GM18507 (cell line): ENCODE results near the gene VAV1.
A peak's percentile ranks its signal among the peaks of the same experiment; 100 is the strongest.
"Not testable (repeated sequence)": the region's sequence is repeated elsewhere in the genome, so short reads cannot be mapped to it uniquely, and the experiment has no call there.

ENCODE experiments used
- DNase-seq: peaks from one replicate; pipeline ENCODE4 v3.0.0; 2011; ENCODE audit warnings: low read depth; ENCODE audit not compliant: insufficient read length; ENCODE audit errors: extremely low spot score
- FAIRE-seq: peaks from 2 replicates; lab custom pipeline; 2011; peaks lifted over from hg19 to GRCh38; lab: Jason Lieb, UNC

VAV1 gene

DNA sequence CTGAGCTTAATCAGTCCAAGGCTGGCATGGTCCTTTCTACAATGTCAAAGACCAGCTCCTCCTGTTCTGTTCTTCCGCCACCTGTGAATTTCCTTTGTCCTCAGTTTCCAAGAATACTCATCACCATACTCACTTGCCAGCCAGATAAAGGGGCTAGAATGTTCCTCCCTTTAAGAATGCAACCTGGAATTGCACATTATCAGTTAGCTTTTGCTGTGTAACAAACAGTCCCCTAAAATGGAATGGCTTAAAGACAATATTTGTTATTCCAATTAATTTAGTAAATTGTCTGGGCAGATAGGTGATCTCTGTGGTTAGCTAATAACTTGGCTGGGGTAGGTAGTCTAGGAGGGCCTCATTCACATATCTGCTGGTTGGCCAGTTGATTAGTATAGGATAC is 36.0 kb downstream of the VAV1 start:
- DNase-seq = no peak
- no peak for FAIRE-seq

- no peak for DNase-seq
- no peak for FAIRE-seq
Measured at GRCh38 chr19:6809262-6809661, 36.8 kb downstream of the VAV1 start.

DNA sequence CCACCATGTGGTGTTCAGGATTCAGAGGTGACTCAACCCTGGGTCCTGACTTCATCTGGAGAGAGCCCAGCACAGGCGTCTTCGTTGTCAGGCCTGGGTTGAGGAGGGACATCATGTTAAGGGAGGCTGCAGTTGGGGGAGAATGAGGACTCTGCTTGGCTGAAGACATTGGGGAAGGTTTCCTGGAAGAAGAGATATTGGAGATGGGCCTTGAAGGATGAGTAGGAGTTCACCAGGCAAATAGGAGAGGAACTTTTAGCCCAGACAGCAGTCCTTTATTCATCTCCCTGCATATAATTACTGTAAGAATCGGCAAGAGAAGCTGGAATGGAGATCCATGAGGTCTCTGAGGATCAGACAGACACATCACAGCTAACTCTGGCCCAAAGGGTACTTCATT is 38.9 kb downstream of the VAV1 start:
- FAIRE-seq = no peak

GRCh38 chr19:6811906-6812305 is 39.4 kb downstream of the VAV1 start:
- FAIRE-seq = peak; percentile 66
- DNase-seq = no peak

More for the DNA sequence above, 38.9 kb downstream of the VAV1 start:
- DNase-seq = no peak

DNA sequence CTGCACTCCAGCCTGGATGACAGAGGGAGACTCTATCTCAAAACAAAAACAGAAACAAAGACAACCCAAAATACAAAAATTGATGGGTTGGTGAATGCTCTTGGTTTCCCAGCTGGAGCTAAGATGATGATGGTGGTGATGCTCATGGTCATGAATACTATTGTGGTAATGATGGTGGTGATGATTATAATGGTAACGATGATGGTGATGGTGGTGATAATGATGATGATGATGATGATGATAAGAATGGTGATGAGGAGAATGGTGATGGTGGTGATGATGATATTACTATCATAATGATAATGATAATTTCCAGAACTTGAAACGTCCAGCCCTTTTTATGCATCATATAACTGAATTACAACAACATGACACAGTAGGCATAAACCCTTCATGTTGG is 40.1 kb downstream of the VAV1 start:
- no peak for DNase-seq
- no peak for FAIRE-seq

DNA sequence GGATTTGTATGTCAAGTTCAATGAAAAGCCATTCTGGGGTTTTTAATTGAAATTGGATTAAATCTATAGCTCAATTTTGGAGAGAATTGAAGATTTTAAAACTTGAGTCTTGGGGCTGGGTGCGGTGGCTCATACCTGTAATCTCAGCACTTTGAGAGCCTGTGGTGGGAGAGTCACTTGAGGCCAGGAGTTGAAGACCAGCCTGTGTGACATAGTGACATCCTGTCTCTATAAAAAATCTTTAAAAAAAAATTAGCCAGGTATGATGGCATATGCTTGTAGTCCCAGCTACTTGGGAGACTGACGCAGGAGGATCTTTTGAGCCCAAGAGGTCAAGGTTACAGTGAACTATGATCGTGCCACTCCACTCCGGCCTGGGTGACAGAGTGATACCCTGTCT is 41.2 kb downstream of the VAV1 start:
- DNase-seq = no peak

GRCh38 chr19:6817179-6817578 is 44.7 kb downstream of the VAV1 start:
- FAIRE-seq = no peak
- DNase-seq = no peak

More for the DNA sequence above, 41.2 kb downstream of the VAV1 start:
- no peak for FAIRE-seq

- FAIRE-seq (no peak), DNase-seq (no peak)
Measured at GRCh38 chr19:6818246-6818645, 45.7 kb downstream of the VAV1 start.

GRCh38 chr19:6819323-6819722 is 46.8 kb downstream of the VAV1 start:
- no peak for DNase-seq
- FAIRE-seq = no peak

DNA sequence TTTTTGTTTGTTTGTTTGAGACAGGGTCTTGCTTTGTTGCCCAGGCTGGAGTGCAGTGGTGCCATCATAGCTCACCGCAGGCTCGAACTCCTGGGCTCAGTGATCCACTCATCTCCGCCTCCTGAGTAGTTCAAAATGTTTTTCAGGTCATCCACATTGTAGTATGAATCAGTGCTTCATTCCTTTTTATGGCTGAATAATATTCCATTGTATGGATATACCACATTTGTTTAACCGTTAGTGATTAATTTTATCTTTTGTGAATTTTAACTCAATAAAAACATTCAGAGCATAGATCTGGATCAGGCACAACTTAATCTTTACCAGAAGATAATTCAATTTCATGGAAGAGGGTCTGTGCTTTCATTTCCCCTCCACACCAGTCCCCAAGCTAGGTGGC is 47.7 kb downstream of the VAV1 start:
- FAIRE-seq = no peak

DNA sequence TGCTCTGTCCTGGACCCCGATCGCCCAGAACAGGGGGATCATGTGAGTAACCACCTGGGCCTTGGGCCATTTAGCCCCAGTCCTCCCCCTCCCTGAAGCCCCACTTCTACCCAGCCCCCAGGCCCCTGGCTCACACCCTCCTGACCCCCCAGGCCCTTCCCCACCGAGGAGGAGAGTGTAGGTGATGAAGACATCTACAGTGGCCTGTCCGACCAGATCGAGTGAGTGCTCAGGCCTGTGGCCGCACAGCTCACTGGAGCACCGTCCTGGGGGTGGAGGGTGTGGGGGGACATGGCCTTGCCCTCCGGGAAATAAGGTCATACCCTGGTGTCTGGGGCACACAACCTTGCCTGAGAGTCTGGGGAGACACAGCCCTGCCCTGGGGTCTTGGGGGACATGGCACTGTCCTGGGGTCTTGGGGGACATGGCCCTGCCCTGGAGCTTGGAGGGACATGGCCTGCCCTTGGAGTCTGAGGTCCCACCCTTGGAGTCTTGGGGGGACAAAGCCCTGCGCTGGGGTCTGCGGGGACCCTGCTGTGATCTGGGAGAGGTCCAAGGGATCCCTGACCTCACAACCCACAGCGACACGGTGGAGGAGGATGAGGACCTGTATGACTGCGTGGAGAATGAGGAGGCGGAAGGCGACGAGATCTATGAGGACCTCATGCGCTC is 49.3 kb downstream of the VAV1 start:
- FAIRE-seq (no peak), DNase-seq (no peak)

More for the DNA sequence above, 47.7 kb downstream of the VAV1 start:
- DNase-seq = no peak

GRCh38 chr19:6822311-6822670 is 49.8 kb downstream of the VAV1 start:
- DNase-seq = no peak
- no peak for FAIRE-seq

GRCh38 chr19:6825076-6825774 is 52.7 kb downstream of the VAV1 start:
- no peak for FAIRE-seq
- DNase-seq = no peak

DNA sequence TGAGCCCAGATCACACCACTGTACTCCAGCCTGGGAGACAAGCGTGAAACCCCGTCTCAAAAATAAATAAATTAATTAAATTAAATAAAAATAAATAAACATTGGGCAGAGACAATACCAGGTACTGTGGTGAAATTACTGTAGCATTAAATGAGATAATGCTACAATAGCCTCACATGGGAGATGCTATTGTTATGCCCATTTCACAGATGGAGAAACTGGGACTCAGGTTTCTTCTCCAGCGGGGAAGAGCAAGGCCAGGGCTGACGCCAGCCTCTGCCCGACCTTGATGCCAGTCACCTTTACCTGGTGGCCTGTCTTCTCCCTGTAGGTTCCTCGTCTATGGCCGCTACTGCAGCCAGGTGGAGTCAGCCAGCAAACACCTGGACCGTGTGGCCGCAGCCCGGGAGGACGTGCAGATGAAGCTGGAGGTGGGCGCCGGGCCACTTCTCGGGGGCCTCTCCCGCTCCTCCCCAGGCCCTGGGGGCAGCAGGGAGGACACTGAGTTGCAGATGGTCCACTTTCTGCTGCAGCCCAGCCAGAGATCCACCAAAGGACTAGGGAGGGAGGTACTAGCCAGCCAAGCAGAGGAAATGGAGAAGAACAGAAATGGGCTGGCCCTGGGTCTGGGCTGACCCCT is 53.9 kb downstream of the VAV1 start:
- FAIRE-seq (no peak), DNase-seq (no peak)

DNA sequence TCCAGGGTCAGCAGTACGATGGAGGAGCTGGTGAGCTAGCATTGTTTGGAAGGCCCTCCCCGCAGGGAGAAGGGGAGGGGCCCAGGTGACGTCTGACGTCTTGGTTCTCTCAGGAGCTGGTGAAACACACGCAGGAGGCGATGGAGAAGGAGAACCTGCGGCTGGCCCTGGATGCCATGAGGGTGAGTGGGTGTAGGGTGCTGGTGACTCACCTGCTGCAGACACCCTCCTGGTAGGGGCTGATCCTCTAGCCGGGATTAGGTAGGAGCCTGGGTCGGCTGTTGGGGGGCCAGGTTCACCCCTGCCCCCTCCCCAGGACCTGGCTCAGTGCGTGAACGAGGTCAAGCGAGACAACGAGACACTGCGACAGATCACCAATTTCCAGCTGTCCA is 55.8 kb downstream of the VAV1 start:
- no peak for FAIRE-seq
- no peak for DNase-seq

DNA sequence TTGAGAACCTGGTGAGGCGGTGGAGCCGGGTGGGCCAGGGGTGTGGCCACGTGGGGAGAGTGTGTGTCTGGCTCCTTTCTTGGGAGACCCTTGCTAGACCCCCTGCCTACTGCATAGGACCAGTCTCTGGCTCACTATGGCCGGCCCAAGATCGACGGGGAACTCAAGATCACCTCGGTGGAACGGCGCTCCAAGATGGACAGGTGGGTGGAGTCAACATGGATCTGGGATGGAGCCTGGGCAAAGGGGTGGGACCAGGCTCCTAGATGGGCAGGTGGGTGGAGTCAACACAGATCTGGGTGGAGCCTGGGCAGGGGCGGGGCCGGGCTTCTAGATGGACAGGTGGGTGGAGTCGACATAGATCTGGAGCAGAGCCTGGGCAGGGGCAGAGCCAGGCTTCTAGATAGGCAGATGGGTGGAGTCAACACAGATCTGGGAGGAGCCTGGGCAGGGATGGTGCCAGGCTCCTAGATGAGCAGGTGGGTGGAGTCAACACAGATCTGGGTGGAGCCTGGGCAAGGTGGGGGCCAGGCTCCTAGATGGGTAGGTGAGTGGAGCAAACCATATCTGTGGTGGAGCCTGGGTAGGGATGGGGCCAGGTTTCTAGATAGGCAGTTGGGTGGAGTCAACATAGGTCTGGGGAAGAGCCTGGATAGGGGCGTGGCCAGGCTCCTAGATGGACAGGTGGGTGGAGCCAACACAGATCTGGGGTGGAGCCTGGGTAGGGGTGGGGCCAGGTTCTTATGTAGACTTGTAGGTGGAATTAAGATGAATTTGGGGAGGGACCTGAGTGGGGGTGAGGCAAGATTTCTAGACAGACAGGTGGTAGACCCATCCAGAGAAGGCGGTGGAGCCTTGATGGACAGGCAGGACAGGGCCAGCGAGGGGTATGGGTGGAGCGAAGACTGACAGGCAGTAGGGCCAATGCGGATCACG is 56.5 kb downstream of the VAV1 start:
- FAIRE-seq (peak; percentile 78), DNase-seq (peak; percentile 28)

DNA sequence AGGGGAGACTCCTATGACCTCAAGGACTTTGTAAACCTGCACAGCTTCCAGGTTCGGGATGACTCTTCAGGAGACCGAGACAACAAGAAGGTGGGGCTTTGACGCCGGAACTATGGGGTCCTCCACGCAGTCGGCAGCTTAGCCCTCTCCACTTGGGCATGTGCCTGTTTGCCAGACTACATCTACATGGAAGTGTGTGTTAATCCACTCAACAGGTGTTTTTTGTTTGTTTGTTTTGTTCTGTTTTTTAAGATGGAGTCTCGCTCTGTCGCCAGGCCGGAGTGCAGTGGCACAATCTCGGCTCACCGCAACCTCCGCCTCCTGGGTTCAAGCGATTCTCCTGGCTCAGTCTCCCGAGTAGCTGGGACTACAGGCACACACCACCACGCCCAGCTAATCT is 57.3 kb downstream of the VAV1 start:
- not testable (repeated sequence) for FAIRE-seq, DNase-seq

DNA sequence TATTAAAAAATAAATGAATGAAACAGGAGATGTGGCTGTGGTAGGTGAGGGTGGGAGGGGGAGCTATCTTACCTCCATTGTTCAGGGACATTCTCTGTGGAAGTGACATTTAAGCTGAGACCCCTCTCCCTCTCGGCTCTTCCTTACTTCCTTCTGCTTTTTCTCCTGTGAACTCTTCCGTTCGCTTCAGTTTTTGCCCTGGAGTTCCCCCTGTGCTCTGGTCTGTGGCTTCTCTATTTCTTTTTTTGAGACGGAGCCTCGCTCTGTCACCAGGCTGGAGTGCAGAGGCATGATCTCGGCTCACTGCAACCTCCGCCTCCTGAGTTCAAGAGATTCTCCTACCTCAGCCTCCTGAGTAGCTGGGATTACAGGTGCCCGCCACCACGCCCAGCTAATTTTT is 58.6 kb downstream of the VAV1 start:
- not testable (repeated sequence) for FAIRE-seq, DNase-seq

- DNase-seq (no peak), FAIRE-seq (no peak)
Measured at GRCh38 chr19:6832412-6832811, 59.9 kb downstream of the VAV1 start.
